Endothelial cell of umbilical vein (primary cell): ENCODE results near the gene APBA3. TPM values are rescaled to one million over a fixed set of nuclear protein-coding genes. Genes with fewer than 3 reads are reported as not detected.
"Not testable (repeated sequence)": the region's sequence is repeated elsewhere in the genome, so short reads cannot be mapped to it uniquely, and the experiment has no call there.

Source experiments
- BruUV-seq: library from RNA; stranded (reverse); fragments of 400-500 nt; replicated peaks from 2 replicates; lab custom pipeline; 2021; lab: Mats Ljungman, UMichigan
- CTCF ChIA-PET: fragments of 300-600, 350-600 bp; sonication (Branson Sonifier 250); formaldehyde crosslinking; loops from one replicate; lab custom pipeline; 2021; ENCODE audit warnings: antibody characterized with exemption, inconsistent platforms; lab: Charles Lee
- POLR2A ChIA-PET: fragments of 300-600, 350-600 bp; sonication (Branson Sonifier 250); formaldehyde crosslinking; loops from one replicate; lab custom pipeline; 2021; ENCODE audit warnings: antibody characterized with exemption, inconsistent platforms; lab: Charles Lee
- DNase-seq: peaks from one replicate; pipeline ENCODE4 v3.0.0-alpha.2; 2011; ENCODE audit warnings: low read depth, low spot score
- FAIRE-seq: peaks from 2 replicates; lab custom pipeline; 2011; peaks lifted over from hg19 to GRCh38; lab: Jason Lieb, UNC
- H2AFZ ChIP-seq: 2 replicates; pipeline ENCODE4 v1.6.0; 2012; ENCODE audit warnings: low read depth, low read length, control low read depth, inconsistent platforms
- H3K27ac ChIP-seq: 2 replicates; pipeline ENCODE4 v1.5.1; 2011; ENCODE audit warnings: low read depth, mild to moderate bottlenecking, control low read depth, low read length, moderate library complexity; ENCODE audit not compliant: insufficient read depth
- H3K27me3 ChIP-seq, 2 experiments: 2 replicates each; pipeline versions ENCODE4 v1.6.0 to v1.6.1; 2011; ENCODE audit warnings: low read length in 2 of 2, mixed read lengths in 1 of 2; ENCODE audit not compliant: control insufficient read depth in 2 of 2, insufficient read depth in 2 of 2
- H3K36me3 ChIP-seq, 2 experiments: 2 replicates in 1 of 2; 3 replicates in 1 of 2; pipeline ENCODE4 v1.5.1; 2011; ENCODE audit warnings: low read length in 2 of 2, mild to moderate bottlenecking in 1 of 2, moderate library complexity in 1 of 2; ENCODE audit not compliant: control insufficient read depth in 2 of 2, insufficient read depth in 2 of 2; ENCODE audit errors: extremely low read depth in 1 of 2
- H3K4me1 ChIP-seq: 3 replicates; pipeline ENCODE4 v1.5.1; 2011; ENCODE audit warnings: mild to moderate bottlenecking, low read length; ENCODE audit not compliant: control insufficient read depth, insufficient read depth; ENCODE audit errors: extremely low read depth
- H3K4me2 ChIP-seq: 2 replicates; pipeline ENCODE4 v1.6.1; 2011; ENCODE audit warnings: low read length, control low read depth, mixed read lengths; ENCODE audit not compliant: insufficient read depth
- H3K4me3 ChIP-seq, 3 experiments: fragments of 200-600 bp in 1 of 3; sonication (generic), shearing (Covaris generic) in 1 of 3; replicated peaks in 1 of 3; 2 replicates each; pipeline ENCODE4 v1.5.1; 2011 to 2016; ENCODE audit warnings: control low read depth in 3 of 3, low read length in 3 of 3, mild to moderate bottlenecking in 2 of 3, inconsistent platforms in 1 of 3, low read depth in 1 of 3, moderate library complexity in 1 of 3; ENCODE audit not compliant: insufficient read depth in 1 of 3
- H3K79me2 ChIP-seq: 2 replicates; pipeline ENCODE4 v1.6.0; 2012; ENCODE audit warnings: low read length, inconsistent platforms; ENCODE audit not compliant: control insufficient read depth, insufficient read depth
- H3K9ac ChIP-seq: replicated peaks from 2 replicates; pipeline ENCODE3; 2011; ENCODE audit warnings: low read length, control low read depth; ENCODE audit not compliant: insufficient read depth; ENCODE audit errors: extremely low read depth
- H3K9me1 ChIP-seq: replicated peaks from 3 replicates; pipeline ENCODE4 v1.6.0; 2011; ENCODE audit warnings: mild to moderate bottlenecking, low read length; ENCODE audit not compliant: control insufficient read depth, insufficient read depth; ENCODE audit errors: extremely low read depth
- H3K9me3 ChIP-seq: replicated peaks from 2 replicates; pipeline ENCODE4 v1.5.1; 2012; ENCODE audit warnings: low read length, inconsistent platforms; ENCODE audit not compliant: control insufficient read depth, insufficient read depth
- H4K20me1 ChIP-seq: replicated peaks from 2 replicates; pipeline ENCODE3; 2011; ENCODE audit warnings: mild to moderate bottlenecking, low read length; ENCODE audit not compliant: control insufficient read depth, insufficient read depth; ENCODE audit errors: extremely low read depth
- EZH2 ChIP-seq: IDR thresholded peaks from 2 replicates; pipeline ENCODE4 v1.6.1; 2012; ENCODE audit warnings: borderline replicate concordance, low read depth, mild to moderate bottlenecking, moderate library complexity, low read length, inconsistent platforms; ENCODE audit not compliant: severe bottlenecking
- FOS ChIP-seq: IDR thresholded peaks from 2 replicates; pipeline ENCODE4 v1.6.1; 2011; ENCODE audit warnings: mild to moderate bottlenecking, low read length, moderate library complexity, borderline replicate concordance; ENCODE audit not compliant: insufficient read depth
- GATA2 ChIP-seq: IDR thresholded peaks from 2 replicates; pipeline ENCODE4 v1.7.0; 2011; ENCODE audit warnings: low read depth, mild to moderate bottlenecking, moderate library complexity, mixed read lengths, low read length; ENCODE audit not compliant: insufficient read length, insufficient read depth
- JUN ChIP-seq: IDR thresholded peaks from 2 replicates; pipeline ENCODE4 v1.6.1; 2011; ENCODE audit warnings: borderline replicate concordance, low read depth; ENCODE audit not compliant: insufficient read length, insufficient read depth
- MAX ChIP-seq: IDR thresholded peaks from 2 replicates; pipeline ENCODE4 v1.6.1; 2011; ENCODE audit not compliant: insufficient read depth, insufficient read length
- MYC ChIP-seq: IDR thresholded peaks from one replicate; pipeline ENCODE4 v1.6.1; 2011; ENCODE audit warnings: mild to moderate bottlenecking, low read depth, low read length
- POLR2A ChIP-seq: IDR thresholded peaks from 2 replicates; pipeline ENCODE4 v1.6.1; 2012; ENCODE audit warnings: low read depth, mild to moderate bottlenecking, control low read depth, low read length
- POLR2AphosphoS5 ChIP-seq: IDR thresholded peaks from 2 replicates; pipeline ENCODE4 v1.6.1; 2012; ENCODE audit warnings: low read depth, mild to moderate bottlenecking, control low read depth, low read length, moderate library complexity; ENCODE audit not compliant: insufficient read depth
- dilution Hi-C: fragments of 300-500 bp; cut with MboI; formaldehyde crosslinking; loops from one replicate; pipeline ENCODE4 v1.15.0; 2019; ENCODE audit warnings: low sequenced_read_pairs; ENCODE audit not compliant: extremely low pct_ligation_motif_present
- intact Hi-C: fragments of 100-400 bp; cut with micrococcal nuclease; formaldehyde crosslinking; loops from one replicate; pipeline ENCODE4 v1.10.0; 2022
- polyA plus RNA-seq, 4 experiments: library from polyadenylated mRNA; depleted of rRNA in 3 of 4; stranded (reverse) in 3 of 4; unstranded in 1 of 4; fragments of >200 nt; gene quantifications; 2 replicates each; pipeline versions ENCODE4 v1.2.1 to v1.2.3, GENCODE V29; 2011 to 2012; ENCODE audit warnings: missing spikeins in 1 of 4
- total RNA-seq: library from RNA; stranded (reverse); gene quantifications from 2 replicates; pipeline ENCODE4 v1.2.3, GENCODE V29; 2021
- TF ChIP-seq, protein P1 (sequence below), 2 donors: IDR thresholded peaks; 1 replicate in 1 of 2; 2 replicates in 1 of 2; pipeline ENCODE4 v1.5.1; 2011; ENCODE audit warnings: low read length in 2 of 2, mild to moderate bottlenecking in 2 of 2, moderate library complexity in 2 of 2, control low read depth in 1 of 2, inconsistent platforms in 1 of 2, low read depth in 1 of 2; ENCODE audit not compliant: insufficient read depth in 1 of 2; ENCODE audit errors: extremely low read depth in 1 of 2

Gene APBA3
- total and polyA plus RNA-seq, 2 donors (not counting 3 experiments of a cell fraction or from before 2014, with no cell fraction given): 23.4 to 25.1 TPM

DNA sequence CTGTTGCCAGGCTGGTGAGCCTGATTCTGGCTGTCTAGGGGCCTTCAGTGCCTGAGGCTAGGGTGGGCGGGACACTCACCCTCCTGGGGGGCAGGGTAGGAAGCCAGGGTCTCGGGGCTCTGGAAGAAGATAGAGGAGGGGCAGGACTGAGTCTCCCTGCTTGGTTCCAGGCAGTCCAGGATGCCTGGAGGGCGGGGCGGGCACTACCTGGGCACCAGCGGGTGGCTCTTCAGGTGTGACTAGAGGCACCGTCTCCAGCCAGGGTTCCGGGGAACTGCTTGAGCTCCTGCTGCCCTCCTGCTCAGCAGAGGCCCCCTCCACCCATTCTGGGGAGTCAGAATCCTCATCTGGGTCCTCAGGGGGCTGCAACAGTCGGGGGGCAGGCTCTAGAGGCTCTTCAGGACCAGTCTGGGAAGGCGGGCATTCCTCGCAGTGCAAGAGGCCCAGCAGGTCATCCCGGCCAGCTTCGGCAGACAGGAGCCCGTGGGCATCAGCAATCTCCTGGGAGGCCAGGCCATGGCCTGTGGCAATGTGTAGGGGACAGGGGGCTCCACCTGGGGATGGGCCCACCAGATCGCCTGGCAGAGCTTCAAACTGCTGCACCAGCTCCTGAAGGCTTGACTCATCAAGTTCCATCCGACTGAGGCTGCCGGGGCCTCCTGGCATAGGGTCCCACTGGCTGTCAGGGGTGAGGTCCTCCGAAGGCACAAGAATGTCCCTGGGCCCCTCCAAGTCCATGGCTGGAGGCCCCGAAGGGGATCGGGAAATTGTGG lies 1.8 kb downstream of the APBA3 start:
- DNase-seq: no peak
- H3K36me3 ChIP-seq: peaks cover 0 to 3% of the 10 kb centered on the region in 2 experiments
- no peak overlapping the region for H3K4me3 ChIP-seq
- no peak overlapping the region for H3K4me2 ChIP-seq
- CTCF ChIA-PET: interaction anchor here (3.6 kb wide), 1 partner anchor 63 kb away, joined by 19 read pairs; no protein-coding TSS in a partner anchor
- H3K27me3 ChIP-seq: no peaks in the 10 kb centered on the region
- POLR2A ChIA-PET: no interaction called here
- BruUV-seq: no TSS peak
- intact Hi-C loops: no loop called here
- H3K79me2 ChIP-seq: peaks cover 23% of the 10 kb centered on the region
- no peak overlapping the region for H3K9ac ChIP-seq
- H3K9me3 ChIP-seq: no peaks in the 10 kb centered on the region
- H3K27ac ChIP-seq: no peak overlapping the region
- H2AFZ ChIP-seq: no peak overlapping the region
- H3K9me1 ChIP-seq: no peaks in the 10 kb centered on the region
- no peak for FAIRE-seq
- no peak for TF ChIP-seq EZH2
- TF ChIP-seq MAX: no peak
- TF ChIP-seq JUN: no peak
- TF ChIP-seq POLR2AphosphoS5: no peak
- no peak for TF ChIP-seq FOS
- TF ChIP-seq, protein P1, sequence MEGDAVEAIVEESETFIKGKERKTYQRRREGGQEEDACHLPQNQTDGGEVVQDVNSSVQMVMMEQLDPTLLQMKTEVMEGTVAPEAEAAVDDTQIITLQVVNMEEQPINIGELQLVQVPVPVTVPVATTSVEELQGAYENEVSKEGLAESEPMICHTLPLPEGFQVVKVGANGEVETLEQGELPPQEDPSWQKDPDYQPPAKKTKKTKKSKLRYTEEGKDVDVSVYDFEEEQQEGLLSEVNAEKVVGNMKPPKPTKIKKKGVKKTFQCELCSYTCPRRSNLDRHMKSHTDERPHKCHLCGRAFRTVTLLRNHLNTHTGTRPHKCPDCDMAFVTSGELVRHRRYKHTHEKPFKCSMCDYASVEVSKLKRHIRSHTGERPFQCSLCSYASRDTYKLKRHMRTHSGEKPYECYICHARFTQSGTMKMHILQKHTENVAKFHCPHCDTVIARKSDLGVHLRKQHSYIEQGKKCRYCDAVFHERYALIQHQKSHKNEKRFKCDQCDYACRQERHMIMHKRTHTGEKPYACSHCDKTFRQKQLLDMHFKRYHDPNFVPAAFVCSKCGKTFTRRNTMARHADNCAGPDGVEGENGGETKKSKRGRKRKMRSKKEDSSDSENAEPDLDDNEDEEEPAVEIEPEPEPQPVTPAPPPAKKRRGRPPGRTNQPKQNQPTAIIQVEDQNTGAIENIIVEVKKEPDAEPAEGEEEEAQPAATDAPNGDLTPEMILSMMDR (IDR thresholded peaks at IDR 0.05; ENCODE audit: extremely low read depth in 1 of 2, insufficient read depth in 1 of 2, low read depth in 1 of 2, low read length in 2 of 2): no peak
- TF ChIP-seq POLR2A: no peak
- no peak for TF ChIP-seq MYC
- no peak for TF ChIP-seq GATA2
- H3K4me1 ChIP-seq: peaks cover 7% of the 10 kb centered on the region
- dilution Hi-C loops: no loop called here
- H4K20me1 ChIP-seq: no peaks in the 10 kb centered on the region

GRCh38 chr19:3758297-3758696 lies 3.2 kb downstream of the APBA3 start:
- H3K27ac ChIP-seq, CTCF ChIA-PET, dilution Hi-C loops, FAIRE-seq, intact Hi-C loops, DNase-seq, BruUV-seq, POLR2A ChIA-PET, H2AFZ ChIP-seq, H3K4me2 ChIP-seq, H4K20me1 ChIP-seq, H3K9me3 ChIP-seq, H3K27me3 ChIP-seq, H3K9ac ChIP-seq, H3K4me3 ChIP-seq, H3K36me3 ChIP-seq, H3K4me1 ChIP-seq, H3K9me1 ChIP-seq: not testable (repeated sequence)
- H3K79me2 ChIP-seq: peaks cover 22% of the 10 kb centered on the region
